GM18505 (cell line): Measurements from ENCODE around the gene RCAN2.

Experiments used
- ATAC-seq: cut with Tn5 transposase; IDR thresholded peaks from one replicate; pipeline ENCODE4 v1.9.1; 2021; ENCODE audit not compliant: unreplicated experiment
- POLR2A ChIP-seq: IDR thresholded peaks from 4 replicates; pipeline ENCODE4 v1.6.1; 2011; ENCODE audit warnings: borderline replicate concordance; ENCODE audit not compliant: insufficient read depth, insufficient read length; ENCODE audit errors: extremely low read depth

The RCAN2 gene

DNA sequence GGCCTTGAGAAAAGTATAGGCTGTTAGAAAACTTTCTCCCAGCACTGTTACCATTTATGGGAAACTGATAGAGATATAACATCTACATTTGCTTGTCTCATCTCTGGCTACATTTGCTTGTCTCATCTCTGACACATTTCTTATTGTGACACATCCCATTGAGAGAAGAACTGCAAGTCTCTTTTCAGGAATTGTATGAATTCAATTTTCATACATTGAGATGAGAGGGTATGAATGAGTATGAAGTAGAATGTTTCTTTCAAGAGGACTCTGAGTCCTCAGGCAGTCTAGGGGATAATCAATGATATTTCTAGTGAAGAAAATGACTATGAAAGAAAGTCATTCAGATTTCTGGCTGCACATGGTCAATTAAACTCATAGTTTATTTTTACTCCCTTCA lies 282.9 kb downstream of the RCAN2 start:
- no peak for ATAC-seq
- no peak for TF ChIP-seq POLR2A

DNA sequence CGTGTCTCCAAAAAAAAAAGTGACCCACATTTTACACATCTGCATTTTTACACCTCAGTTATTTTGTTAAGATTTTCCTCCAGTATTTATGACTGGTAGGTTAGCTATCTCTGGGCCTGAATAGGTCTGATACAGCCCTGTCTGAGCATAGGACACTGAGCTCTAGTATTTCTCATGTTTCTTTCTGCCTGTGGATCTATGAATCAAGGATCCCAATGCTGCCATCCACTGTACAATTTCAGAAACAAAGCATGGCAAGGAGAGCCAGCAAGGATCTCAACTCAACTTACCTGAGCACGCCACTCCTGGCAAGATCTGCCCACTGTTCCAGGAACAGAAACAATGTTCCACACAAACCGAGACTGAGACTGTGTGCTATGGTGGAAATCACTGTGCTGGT lies 284.1 kb downstream of the RCAN2 start:
- TF ChIP-seq POLR2A, result no peak
- ATAC-seq, result no peak

DNA sequence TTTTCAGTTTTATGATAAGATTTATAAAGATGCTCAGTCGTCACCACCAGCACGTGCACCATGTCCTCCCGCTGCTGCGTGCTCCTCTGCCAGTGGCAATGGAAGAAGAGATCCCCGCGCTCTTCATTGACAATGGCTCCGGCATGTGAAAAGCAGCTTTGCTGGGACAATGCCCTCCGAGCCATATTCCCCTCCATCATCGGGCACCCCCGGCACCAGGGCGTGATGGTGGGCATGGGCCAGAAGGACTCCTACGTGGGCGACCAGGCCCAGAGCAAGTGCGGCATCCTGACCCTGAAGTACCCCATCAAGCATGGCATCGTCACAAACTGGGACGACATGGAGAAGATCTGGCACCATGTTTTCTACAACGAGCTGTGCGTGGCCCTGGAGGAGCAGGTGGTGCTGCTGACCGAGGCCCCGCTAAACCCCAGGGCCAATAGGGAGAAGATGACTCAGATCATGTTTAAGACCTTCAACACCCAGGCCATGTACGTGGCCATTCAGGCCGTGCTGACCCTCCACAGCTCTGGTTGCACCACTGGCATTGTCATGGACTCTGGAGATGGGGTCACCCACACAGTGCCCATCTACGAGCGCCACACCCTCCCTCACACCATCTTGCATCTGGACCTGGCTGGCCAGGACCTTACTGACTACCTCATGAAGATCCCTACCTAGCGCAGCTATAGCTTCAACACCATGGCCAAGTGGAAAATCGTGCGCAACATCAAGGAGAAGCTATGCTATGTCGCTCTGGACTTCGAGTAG lies 286.2 kb downstream of the RCAN2 start:
- ATAC-seq, result no peak

DNA sequence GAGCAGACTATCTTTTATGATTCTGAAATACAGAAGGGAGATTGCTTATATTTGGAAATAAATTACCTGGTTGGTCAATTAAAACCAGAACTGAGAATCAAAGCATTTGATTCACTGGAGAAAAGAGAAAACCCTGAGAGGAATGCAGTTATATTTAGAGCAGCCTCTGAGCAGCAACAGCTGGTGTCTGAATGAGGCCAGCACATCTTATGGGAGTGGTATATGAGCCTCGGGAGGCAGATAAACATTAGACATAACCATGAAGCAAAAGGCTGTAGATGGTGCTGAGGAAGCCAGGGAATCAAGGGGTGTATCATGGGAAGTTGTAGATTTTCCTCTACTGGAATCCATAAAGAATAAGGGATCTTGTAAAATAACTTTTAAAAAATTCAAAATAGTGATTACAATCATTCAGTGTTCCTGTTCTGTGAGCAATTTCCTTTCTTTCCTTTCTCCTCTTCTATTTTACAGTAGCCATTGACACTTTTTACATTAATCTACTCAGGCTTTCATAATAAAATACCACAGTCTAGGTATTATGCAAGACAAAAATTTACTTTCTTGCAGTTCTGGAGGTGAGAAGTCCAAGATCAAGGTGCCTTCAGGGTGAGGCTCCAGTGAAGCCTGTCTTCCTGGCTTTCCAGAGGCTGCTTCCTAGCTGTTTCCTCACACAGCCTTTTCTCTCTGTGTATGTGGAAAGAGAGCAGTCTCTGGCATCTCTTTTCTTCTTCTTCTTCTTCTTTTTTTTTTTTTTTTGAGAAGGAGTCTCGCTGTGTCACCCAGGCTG lies 287.7 kb downstream of the RCAN2 start:
- ATAC-seq, result no peak
- TF ChIP-seq POLR2A, result no peak

More for the DNA sequence above, 286.2 kb downstream of the RCAN2 start:
- TF ChIP-seq POLR2A, result no peak

DNA sequence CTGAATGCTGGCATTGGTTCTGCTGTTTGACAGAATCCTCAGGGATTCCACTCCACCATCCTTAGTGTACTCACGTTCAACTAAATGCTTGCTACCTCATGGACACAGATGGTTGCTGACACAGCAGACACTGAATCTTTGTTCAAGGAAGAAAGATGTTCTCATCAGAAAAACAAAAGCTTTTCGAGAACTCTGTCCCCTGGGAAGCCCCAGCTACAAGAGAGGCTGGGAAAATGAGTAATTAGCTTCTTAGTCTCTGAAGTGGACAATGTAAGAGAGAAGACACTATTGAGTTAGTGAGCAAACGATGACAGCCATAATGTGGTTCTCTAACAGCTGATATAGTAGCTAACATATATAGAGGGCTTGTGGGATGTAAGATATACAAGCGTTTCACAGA lies 289.5 kb downstream of the RCAN2 start:
- no peak for ATAC-seq
- TF ChIP-seq POLR2A, result no peak

DNA sequence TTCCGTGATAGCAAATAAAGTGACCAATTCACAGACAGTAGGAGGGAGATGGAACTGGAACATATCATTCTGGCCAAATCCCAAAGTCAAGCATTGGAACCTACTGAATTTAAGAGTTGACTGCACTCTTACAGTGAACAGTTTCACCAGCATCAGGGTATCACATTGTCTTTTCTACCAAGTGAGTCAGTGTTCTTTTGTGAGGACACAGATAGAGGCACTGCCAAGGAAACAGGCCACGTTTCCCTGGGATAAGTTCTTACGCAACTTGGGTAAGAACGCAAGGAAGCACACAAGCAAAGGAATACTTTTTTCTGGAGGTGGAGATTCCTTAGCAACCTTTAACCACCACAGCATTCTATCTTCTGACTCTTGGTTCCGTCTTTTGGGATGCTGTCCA lies 291.9 kb downstream of the RCAN2 start:
- TF ChIP-seq POLR2A, result no peak
- ATAC-seq, result no peak

DNA sequence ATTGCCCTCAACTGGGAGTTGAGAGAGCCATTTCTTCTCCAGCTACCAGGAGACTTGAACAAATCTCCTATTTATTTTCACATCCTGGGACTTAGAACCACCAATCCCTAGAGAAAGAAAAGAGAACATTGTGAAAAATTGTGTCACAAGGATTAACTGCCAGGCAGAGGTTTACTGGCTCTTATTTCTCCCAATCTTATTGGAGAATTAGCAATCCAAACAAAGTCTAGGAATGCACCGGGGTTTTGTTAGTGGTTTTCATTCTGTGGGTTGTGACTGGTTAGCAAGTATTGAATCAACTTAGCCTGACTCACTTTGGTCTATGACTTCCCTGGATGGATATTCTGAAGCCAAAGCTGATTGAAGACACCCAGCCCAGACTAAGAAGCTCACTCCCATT lies 299.3 kb downstream of the RCAN2 start:
- no peak for ATAC-seq
- TF ChIP-seq POLR2A, result no peak

DNA sequence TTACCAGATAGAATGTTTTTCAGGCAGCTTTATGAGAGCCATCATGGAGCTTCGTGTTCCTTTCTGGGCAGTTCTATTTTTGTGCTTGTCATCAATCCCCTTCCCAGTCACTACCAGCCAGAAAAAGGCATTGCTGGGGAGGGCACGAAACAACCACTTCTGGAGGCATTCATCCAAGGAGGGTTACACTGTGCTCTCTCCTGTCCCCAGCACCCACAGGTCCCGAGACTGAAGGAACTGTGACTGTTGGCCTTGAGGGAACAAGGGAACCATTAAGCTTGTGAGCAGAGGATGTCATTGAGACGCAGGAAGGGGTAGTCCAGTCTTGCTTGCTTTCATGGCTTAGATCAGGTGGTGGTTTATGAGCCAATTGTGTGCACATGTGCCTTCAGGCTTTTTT lies 300.4 kb downstream of the RCAN2 start:
- TF ChIP-seq POLR2A, result no peak
- ATAC-seq, result no peak

DNA sequence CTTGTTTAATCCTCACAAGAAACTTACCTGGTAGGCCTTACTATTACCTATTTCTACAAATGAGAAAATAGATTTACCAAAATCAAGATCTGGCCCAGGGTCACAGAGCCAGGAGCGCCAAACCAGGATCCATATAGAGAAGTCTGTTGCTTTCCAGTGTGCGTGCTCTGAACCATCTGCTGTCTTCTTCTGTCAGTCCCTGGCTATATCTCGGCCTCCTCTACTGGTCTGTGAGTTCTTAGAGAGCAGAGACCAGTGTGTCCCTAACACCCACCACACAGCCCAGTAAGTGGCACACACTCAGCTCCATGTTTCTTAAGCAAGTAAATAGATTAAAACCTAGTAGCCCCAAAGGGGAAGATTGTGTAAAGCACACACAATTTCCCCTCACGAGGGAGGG lies 301.5 kb downstream of the RCAN2 start:
- TF ChIP-seq POLR2A, result no peak
- ATAC-seq, result no peak

DNA sequence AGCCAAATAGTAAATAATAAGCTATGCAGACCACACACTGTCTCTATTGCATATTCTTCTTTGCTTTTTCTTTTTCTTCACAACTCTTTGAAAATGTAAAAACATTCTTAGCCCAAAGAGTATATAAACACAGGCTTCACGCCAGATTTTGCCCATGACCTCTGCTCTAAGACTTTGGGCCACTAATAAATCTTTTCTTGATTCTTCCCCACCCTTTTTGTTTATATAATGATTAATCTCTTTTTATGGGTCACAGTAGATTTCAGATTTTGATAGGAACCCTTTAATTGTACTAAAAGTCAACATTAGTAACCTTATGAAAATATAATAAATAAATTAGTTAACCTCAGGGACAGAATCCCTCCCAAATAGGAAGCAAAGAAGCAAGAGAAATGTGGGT lies 304.7 kb downstream of the RCAN2 start:
- no peak for TF ChIP-seq POLR2A
- no peak for ATAC-seq

DNA sequence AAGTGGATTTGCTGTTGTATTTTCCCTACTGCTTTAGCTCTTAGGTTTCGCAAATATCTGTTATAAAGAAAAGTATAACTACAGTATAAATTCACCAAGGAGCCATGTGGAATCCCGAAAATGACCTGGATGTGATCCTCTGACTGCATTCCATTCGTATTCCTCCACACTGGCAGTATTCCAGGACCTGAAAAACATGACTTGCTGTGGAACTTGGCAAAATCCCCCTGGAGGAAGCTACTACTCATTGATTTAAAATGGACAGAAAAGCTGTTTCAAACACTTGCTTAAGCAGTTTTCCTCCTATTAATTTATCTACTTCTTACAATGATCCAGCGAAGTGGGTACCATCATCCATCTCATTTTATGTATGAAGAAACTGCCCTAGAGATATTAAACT lies 307.1 kb downstream of the RCAN2 start:
- ATAC-seq, result no peak
- TF ChIP-seq POLR2A, result no peak

DNA sequence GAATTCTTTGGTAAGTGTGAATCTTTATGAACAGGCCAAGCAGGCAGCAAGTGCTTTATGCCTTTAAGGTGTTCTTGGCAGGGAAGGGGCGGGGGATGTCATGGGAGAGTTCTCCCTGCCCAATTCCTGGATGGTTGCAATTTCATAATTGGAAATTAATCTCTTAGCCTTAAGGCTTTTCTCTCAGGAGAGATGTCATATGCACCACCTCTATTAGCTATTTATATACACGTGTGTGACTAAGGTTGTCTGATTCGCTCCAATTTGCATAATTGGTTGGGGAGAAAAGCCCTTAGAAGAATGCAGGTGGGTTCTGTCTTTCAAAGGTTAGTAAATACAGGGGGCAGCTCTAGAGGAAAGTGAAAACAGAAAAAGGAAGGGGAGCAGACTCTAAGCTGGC lies 315.3 kb downstream of the RCAN2 start:
- no peak for ATAC-seq
- no peak for TF ChIP-seq POLR2A

DNA sequence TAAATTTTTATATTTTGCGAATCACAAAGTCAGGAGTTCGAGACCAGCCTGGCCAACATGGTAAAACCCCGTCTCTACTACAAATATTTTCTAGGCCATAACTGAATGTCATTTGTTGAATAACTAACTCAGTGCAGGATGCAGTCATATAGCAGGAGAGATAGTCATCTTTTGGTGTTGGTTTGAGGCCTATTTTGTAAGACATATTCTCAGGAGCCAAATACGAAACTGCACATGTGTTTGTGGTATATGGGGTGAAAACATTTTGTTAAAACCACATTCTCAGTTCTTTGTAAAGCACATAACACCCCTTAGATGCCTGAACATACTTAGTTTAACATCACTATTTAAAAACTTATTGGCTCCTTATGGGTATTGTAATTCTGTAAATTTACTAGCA lies 315.8 kb downstream of the RCAN2 start:
- peak; percentile 63 for ATAC-seq

DNA sequence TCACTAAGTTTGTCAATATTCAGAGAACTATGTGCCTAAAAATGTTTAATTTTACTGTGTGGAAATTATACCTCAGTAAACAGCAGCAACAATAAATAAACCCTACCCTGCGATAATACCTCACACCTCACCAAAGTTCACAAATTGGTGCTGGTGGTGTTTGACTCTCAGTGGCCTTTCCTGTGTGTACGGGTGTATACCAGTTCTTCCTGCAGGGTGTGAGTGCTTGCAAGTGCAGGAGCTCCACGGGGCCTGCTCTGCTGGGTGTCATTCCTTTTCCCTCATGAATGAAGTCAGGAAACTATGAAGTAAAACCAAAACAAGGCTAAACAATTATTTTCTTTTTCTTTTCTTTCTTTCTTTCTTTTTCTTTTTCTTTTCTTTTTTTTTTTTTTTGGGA lies 316.3 kb downstream of the RCAN2 start:
- ATAC-seq, result no peak
- no peak for TF ChIP-seq POLR2A

More for the DNA sequence above, 315.8 kb downstream of the RCAN2 start:
- TF ChIP-seq POLR2A, result no peak
